Measurements from ENCODE around the gene ZNF786. TPM values are rescaled to one million over a fixed set of nuclear protein-coding genes. Genes with fewer than 3 reads are reported as not detected.
"Not testable (repeated sequence)": the region's sequence is repeated elsewhere in the genome, so short reads cannot be mapped to it uniquely, and the experiment has no call there.

ZNF786 gene
- total and polyA plus RNA-seq, 7 donors: 2.1 to 4.4 (median 3.1) TPM

DNA sequence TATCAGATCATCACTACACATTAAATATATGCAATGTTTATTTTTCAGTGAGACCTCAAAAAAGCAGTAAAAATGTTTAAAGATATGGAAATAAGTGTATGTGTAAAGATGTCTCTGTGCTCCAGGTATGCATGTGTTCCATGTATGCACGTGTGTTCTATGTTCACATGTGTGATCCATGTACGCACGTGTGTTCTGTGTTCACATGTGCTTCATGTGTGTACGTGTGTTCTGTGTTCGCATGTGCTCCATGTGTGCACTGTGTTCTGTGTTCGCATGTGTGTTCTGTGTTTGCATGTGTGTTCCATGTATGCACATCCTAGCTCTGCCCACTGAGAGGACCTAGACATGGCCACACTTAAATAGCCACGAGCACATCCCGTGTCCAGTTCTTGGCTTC is 46.6 kb downstream of the ZNF786 start:
- no peak overlapping the region for H3K4me3 ChIP-seq
- DNase-seq: no peak
- 83 to 88% (median 85%) methylated on average over 8 of the region's 8 CpGs for WGBS, 3 donors
- no peaks in the 10 kb centered on the region for H3K9me3 ChIP-seq
- H3K27me3 ChIP-seq (ENCODE audit: insufficient read depth in 3 of 3, low read length in 2 of 3): no peaks in the 10 kb centered on the region
- H3K36me3 ChIP-seq (ENCODE audit: insufficient read depth in 1 of 2, low read depth in 1 of 2): no peaks in the 10 kb centered on the region
- H3K4me1 ChIP-seq: no peaks in the 10 kb centered on the region
- intact Hi-C loops (cut with DNase I): no loop called here
- no peak for ATAC-seq
- TF ChIP-seq, protein P1, sequence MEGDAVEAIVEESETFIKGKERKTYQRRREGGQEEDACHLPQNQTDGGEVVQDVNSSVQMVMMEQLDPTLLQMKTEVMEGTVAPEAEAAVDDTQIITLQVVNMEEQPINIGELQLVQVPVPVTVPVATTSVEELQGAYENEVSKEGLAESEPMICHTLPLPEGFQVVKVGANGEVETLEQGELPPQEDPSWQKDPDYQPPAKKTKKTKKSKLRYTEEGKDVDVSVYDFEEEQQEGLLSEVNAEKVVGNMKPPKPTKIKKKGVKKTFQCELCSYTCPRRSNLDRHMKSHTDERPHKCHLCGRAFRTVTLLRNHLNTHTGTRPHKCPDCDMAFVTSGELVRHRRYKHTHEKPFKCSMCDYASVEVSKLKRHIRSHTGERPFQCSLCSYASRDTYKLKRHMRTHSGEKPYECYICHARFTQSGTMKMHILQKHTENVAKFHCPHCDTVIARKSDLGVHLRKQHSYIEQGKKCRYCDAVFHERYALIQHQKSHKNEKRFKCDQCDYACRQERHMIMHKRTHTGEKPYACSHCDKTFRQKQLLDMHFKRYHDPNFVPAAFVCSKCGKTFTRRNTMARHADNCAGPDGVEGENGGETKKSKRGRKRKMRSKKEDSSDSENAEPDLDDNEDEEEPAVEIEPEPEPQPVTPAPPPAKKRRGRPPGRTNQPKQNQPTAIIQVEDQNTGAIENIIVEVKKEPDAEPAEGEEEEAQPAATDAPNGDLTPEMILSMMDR (IDR thresholded peaks at IDR 0.05): no peak
- H3K27ac ChIP-seq: no peak overlapping the region

DNA sequence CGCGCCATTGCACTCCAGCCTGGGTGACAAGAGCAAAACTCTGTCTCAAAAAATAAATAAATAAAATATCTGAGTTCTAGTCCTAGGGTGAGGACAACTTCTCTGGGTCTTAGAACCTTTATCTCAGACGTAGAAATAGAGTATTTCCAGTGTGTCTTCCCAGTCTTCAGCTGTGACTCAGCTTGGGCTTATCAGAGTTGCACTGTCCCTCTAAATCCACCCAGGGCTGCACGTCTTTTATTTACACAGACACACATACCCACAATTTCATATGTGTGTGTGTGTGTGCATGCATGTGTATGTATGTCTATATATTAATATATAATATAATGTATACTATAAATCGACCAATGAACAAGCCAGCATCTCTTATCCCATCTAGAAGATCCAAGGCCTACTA is 49.2 kb downstream of the ZNF786 start:
- ATAC-seq (no peak), DNase-seq (no peak)
- intact Hi-C loops (cut with DNase I): no loop called here
- Histone ChIP-seq H3K27me3 (ENCODE audit: insufficient read depth in 3 of 3, low read length in 2 of 3) (no peaks in the 10 kb centered on the region), H3K27ac (no peak overlapping the region), H3K36me3 (ENCODE audit: insufficient read depth in 1 of 2, low read depth in 1 of 2) (no peaks in the 10 kb centered on the region), H3K9me3 (no peaks in the 10 kb centered on the region), H3K4me3 (no peak overlapping the region), H3K4me1 (no peaks in the 10 kb centered on the region)
- TF ChIP-seq, protein P1 (IDR thresholded peaks at IDR 0.05): no peak
- 78 to 92% (median 81%) methylated on average over 5 of the region's 5 CpGs for WGBS, 3 donors

GRCh38 chr7:149038641-149039040 is 51.9 kb downstream of the ZNF786 start:
- H3K27me3 ChIP-seq (ENCODE audit: insufficient read depth in 3 of 3, low read length in 2 of 3); intact Hi-C loops (cut with DNase I); H3K9me3 ChIP-seq; H3K4me3 ChIP-seq; DNase-seq; H3K27ac ChIP-seq; H3K4me1 ChIP-seq; ATAC-seq; H3K36me3 ChIP-seq (ENCODE audit: insufficient read depth in 1 of 2, low read depth in 1 of 2): not testable (repeated sequence)
- 93 to 95% (median 95%) methylated on average over 8 to 32 of the region's 32 CpGs for WGBS, 3 donors

- intact Hi-C loops (cut with DNase I): no loop called here
- H3K27ac ChIP-seq: no peak overlapping the region
- H3K4me3 ChIP-seq: no peak overlapping the region
- H3K9me3 ChIP-seq: no peaks in the 10 kb centered on the region
- WGBS, 3 donors: 89 to 98% (median 96%) methylated on average over 1 of the region's 1 CpG
- TF ChIP-seq, protein P1 (IDR thresholded peaks at IDR 0.05): no peak
- H3K27me3 ChIP-seq (ENCODE audit: insufficient read depth in 3 of 3, low read length in 2 of 3): no peaks in the 10 kb centered on the region
- DNase-seq (no peak), ATAC-seq (no peak)
- no peaks in the 10 kb centered on the region for H3K36me3 ChIP-seq (ENCODE audit: insufficient read depth in 1 of 2, low read depth in 1 of 2)
- H3K4me1 ChIP-seq: no peaks in the 10 kb centered on the region
These were observed 53.8 kb downstream of the ZNF786 start for GRCh38 chr7:149036676-149037075.

GRCh38 chr7:149031353-149031910 is 59.1 kb downstream of the ZNF786 start:
- H3K36me3 ChIP-seq (ENCODE audit: insufficient read depth in 1 of 2, low read depth in 1 of 2): no peaks in the 10 kb centered on the region
- intact Hi-C loops (cut with DNase I): loop anchor here in 1 of 2 donors (2.0 kb wide), 1 partner anchor 33 kb away; no protein-coding TSS in a partner anchor
- no peaks in the 10 kb centered on the region for H3K9me3 ChIP-seq
- peaks cover 11% of the 10 kb centered on the region for H3K4me1 ChIP-seq
- no peak overlapping the region for H3K27ac ChIP-seq
- no peak overlapping the region for H3K4me3 ChIP-seq
- ATAC-seq: no peak
- 89 to 94% (median 94%) methylated on average over 3 of the region's 3 CpGs for WGBS, 3 donors
- no peaks in the 10 kb centered on the region for H3K27me3 ChIP-seq (ENCODE audit: insufficient read depth in 3 of 3, low read length in 2 of 3)
- DNase-seq: no peak
- TF ChIP-seq, protein P1 (IDR thresholded peaks at IDR 0.05): no peak

- intact Hi-C loops (cut with DNase I): loop anchor here in 1 of 2 donors (2.0 kb wide), 1 partner anchor 34 kb away; no protein-coding TSS in a partner anchor
- not testable (repeated sequence) for H3K27ac ChIP-seq; DNase-seq; H3K4me3 ChIP-seq; ATAC-seq; H3K9me3 ChIP-seq; H3K36me3 ChIP-seq (ENCODE audit: insufficient read depth in 1 of 2, low read depth in 1 of 2); H3K27me3 ChIP-seq (ENCODE audit: insufficient read depth in 3 of 3, low read length in 2 of 3)
- WGBS, 3 donors: 86 to 94% (median 94%) methylated on average over 9 of the region's 9 CpGs
- H3K4me1 ChIP-seq: peaks cover 11% of the 10 kb centered on the region
These were observed 60.1 kb downstream of the ZNF786 start for GRCh38 chr7:149030439-149030838.

Data from psoas muscle (tissue), 8 donors.